ENCODE measurements around the gene MRM2.

The MRM2 gene

DNA sequence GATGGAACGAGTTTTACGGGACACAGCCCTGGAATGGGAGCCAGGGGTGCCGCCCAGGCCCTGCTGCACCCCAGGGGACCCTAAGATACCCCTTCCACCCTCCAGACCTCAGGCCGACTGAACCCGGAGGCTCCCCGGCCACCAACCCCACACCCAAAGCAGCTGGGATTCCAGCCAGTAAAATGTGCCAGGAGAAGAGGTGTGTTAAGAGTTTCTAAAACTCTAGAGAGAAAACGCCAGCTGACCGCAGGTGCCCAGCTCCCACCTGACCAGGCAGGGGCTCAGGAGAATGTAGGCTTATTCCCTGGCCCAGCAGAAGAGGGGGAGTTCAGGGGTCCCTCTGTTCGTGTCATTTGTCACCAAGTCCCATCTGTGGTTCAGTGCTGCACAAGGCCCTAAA lies 17.5 kb upstream of the MRM2 start:
- no peak for TF ChIP-seq JUND (IDR thresholded peaks at IDR 0.05; ENCODE audit: low read depth)
- in situ Hi-C loops (cut with HindIII; ENCODE audit: low pct_unique_long_range_greater_than_20kb, low sequenced_read_pairs), result no loop called here
- DNase-seq (ENCODE audit: low read depth in 1 of 2, low spot score in 1 of 2), result no peak

DNA sequence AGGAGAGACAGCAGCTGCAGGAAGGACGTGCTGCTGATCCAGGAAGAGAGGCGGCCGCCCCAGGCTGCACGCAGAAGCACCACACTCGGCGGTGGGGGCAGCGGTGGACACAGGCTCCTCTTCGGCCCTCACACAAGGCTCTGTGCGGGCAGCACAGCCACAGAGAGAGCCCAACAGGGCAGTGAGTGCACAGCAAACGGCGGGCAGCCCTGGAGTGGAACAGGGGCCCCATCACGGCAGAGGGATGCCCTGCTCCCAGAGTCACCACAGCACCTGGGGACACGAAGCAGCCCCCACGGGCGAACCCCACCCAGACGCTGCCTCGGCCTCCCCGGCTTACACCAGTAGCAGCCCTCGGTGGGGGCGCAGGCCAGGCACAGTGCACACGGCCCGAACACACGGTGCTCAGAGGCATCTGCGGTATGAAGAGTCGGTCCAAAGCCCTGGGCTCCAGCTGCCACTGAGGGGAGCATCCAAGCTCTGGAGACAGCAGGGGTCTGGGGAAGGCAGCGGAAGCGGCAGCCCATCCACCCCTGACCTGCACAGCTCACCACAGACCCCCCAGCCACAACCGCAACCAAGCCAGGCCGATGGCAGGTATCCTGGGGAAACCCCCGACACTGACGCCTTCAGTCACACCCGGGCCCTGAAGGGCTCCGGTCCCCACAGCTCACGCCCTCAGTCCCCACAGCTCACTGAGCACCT lies 16.8 kb upstream of the MRM2 start:
- in situ Hi-C loops (cut with HindIII; ENCODE audit: low pct_unique_long_range_greater_than_20kb, low sequenced_read_pairs), result no loop called here
- no peak for DNase-seq (ENCODE audit: low read depth in 1 of 2, low spot score in 1 of 2)
- no peak for TF ChIP-seq JUND (IDR thresholded peaks at IDR 0.05; ENCODE audit: low read depth)

DNA sequence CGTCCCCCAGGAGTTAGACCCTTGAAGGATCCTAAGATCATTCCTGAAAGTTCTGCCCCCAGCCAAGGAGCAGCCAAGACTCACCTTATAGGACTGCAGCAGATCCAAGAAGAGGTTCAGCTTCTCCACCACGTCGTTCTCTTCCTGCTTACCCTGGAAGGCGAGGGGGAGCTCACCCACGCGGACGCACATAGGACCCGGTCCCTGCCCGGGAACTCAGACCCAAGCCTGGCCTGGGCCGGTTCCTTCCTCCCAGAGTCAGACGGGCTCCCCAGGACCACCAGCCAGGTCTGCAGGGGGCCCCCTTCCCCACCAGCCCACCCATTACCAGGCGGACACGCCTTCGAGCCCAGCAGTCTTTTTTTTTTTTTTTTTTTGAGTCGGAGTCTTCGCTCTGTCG lies 15.6 kb upstream of the MRM2 start:
- TF ChIP-seq JUND (IDR thresholded peaks at IDR 0.05; ENCODE audit: low read depth), result no peak
- no peak for DNase-seq (ENCODE audit: low read depth in 1 of 2, low spot score in 1 of 2)
- in situ Hi-C loops (cut with HindIII; ENCODE audit: low pct_unique_long_range_greater_than_20kb, low sequenced_read_pairs), result no loop called here

DNA sequence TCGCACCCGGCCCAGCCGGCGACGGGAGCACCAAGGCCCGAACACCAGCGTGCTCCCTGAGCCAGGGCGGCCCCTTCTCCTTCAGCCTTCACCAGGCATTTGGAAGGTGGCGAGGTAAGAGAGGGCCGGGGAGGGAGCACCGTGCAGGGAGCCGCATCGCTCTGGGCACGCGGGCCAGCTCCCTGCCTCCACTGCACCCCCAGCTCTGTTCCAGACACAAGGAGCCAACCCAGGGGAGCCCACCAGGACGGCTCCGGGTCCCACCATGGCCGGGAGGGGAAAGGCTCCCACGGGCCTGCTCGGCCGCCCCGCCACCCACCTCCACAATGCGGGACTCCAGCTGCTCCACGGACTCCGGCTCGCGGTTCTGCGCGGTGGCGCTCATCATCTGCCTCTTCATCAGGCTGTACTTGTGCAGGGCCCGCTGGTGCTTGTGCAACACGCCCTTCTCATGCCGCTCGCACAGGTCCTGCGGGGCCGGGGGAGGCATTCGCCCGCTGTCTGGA lies 15.1 kb upstream of the MRM2 start:
- TF ChIP-seq JUND (IDR thresholded peaks at IDR 0.05; ENCODE audit: low read depth), result no peak
- no peak for DNase-seq (ENCODE audit: low read depth in 1 of 2, low spot score in 1 of 2)

DNA sequence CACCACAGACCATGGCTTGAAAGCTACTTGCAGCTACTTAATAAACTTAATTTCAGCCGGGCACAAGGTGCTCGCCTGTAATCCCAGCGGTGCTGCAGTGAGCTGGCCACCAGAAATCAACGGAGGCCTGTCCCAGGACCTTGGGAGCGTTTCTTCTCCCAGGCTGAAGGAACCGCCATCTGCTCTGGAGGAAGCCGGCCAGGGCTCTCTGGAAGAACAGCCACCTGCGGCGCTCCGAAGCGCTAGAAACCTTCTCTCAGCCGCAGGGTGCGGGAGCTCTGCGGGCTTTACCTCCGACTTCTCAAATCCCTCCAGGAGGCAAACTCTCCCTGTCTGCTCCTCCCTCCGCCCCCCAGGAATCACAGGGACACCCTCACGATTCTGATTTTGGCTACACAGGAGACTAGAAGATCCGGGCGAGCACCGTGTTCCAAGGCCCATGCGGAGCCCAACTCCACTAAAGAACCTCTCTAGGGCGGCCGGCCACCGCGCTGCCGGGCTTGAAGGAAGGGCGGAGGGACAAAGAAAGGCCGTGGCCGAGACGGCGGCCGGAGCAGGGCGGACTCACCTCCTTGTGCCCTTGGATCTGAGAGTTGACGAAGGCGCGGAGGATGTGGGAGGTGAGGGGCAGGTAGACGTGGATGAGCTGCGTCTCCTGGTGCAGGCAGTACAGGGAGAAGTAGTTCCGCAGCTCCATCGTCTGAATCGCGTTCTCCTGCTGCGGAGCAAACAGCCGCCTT lies 14.5 kb upstream of the MRM2 start:
- in situ Hi-C loops (cut with HindIII; ENCODE audit: low pct_unique_long_range_greater_than_20kb, low sequenced_read_pairs), result no loop called here
- no peak for DNase-seq (ENCODE audit: low read depth in 1 of 2, low spot score in 1 of 2)

More for the DNA sequence above, 15.1 kb upstream of the MRM2 start:
- in situ Hi-C loops (cut with HindIII; ENCODE audit: low pct_unique_long_range_greater_than_20kb, low sequenced_read_pairs), result no loop called here

DNA sequence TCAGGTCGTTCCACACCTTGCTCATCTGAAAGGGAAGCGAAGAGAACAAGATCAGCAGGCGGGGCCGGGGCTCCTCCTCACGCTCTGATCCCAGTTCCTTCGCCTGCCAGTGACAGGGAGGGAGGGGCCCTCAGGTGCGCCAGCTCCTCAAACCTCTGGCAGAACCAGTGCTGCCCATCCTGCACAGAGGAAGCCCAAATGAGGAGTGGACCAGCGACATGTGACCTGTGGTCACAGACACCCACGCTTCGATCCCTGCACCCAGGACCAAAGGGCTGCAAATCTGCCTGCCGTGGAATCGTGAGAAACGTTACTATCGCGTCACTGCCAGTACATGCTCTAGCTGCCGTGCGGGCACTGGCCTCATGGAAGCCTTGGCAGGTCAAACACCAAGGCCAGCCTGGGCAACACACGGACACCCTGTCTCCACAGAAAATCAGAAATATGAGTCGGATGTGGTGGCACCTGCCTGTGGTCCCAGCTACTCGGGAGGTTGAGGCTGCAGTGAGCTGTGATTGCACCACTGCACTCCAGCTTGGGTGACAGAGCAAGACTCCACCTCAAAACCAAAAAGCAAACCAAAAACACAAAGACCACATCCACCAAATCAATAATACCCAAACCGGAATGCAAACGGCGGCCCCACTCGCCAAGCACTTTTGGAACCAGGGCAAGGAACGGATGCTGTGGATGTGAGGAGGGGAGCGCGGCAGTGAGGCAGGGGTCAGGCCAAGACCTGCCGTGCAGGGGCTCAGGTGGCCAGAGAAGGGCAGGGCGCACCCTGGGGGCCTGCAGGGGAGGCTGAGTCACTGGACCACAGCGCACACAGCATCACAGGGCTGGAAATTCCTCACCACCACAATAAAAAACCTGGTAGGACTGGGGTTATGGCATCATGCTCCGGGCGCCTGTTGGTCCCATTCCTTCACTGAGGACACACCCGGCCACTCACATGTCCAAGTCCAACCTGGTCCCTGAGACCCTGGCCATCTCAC lies 13.4 kb upstream of the MRM2 start:
- DNase-seq (ENCODE audit: low read depth in 1 of 2, low spot score in 1 of 2), result no peak
- TF ChIP-seq JUND (IDR thresholded peaks at IDR 0.05; ENCODE audit: low read depth), result no peak
- in situ Hi-C loops (cut with HindIII; ENCODE audit: low pct_unique_long_range_greater_than_20kb, low sequenced_read_pairs), result no loop called here

More for the DNA sequence above, 14.5 kb upstream of the MRM2 start:
- no peak for TF ChIP-seq JUND (IDR thresholded peaks at IDR 0.05; ENCODE audit: low read depth)

DNA sequence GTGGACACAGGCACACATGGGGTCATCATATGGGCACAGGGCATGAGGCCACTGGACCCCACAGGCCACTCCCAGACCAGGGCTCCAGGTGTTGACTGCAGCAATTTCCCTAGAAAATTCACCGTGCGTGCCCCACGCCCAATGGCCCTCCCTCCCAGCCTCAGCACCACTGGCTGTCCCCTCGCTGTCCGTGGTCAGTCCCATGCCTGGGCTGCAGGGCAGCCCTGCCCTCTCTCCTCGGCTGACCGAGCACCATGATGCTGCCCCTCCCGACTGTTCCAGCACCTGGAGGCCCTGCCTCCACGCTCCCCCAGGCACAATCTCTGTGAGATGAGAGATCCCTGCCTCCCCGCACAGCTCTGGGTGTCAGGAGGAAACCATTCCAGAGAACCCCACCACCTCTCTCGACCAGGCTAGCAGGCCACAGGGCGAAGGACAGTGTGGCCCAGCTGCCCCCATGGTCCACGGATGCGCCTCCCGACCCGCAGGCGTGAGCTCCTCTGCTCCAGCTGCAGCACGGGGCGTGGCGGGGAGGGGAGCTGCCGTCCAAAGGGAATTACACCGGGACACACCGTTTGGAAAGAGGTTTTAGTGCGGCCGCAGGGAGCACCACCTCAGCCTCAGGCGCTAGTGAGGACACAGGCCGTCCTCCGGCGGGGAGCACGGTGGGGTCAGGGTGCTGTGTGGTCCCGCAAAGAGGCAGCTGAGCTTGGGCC lies 12.6 kb upstream of the MRM2 start:
- in situ Hi-C loops (cut with HindIII; ENCODE audit: low pct_unique_long_range_greater_than_20kb, low sequenced_read_pairs), result no loop called here
- TF ChIP-seq JUND (IDR thresholded peaks at IDR 0.05; ENCODE audit: low read depth), result no peak
- no peak for DNase-seq (ENCODE audit: low read depth in 1 of 2, low spot score in 1 of 2)

DNA sequence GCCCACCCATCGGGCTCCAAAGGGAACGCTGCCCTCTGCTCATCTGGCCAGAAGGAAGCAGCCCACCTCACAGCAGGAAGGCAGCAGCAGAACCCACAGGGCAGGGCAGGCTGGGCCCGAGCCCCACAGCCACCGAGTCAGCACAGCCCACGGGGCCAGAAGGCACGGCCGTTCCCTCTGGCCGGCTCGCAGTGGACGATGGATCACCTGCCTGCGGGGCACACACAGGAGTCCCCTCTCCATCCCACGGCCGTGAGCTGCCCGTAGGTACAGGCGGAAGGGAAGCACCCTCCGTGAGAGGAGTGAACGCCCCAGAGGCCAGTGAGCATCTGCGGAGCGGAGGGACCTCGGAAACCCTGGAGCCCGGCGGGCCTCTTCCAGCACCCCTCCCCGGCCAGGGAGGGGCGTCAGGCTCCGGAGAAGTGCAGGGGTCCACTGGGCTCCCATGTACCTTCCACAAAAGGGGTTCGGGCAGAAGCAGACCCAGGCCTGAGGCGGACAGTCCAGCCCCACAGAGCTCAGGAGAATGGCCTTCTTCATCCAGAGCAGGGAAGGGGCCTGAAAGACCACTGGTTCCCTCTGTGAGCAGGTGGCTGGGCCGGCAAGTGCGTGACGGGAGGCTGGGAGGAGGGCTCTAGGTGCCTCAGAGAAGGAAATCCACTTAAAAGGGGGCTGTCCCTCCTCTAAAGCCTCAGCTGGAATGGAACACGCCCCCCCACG lies 11.7 kb upstream of the MRM2 start:
- TF ChIP-seq JUND (IDR thresholded peaks at IDR 0.05; ENCODE audit: low read depth), result no peak
- in situ Hi-C loops (cut with HindIII; ENCODE audit: low pct_unique_long_range_greater_than_20kb, low sequenced_read_pairs), result no loop called here
- DNase-seq (ENCODE audit: low read depth in 1 of 2, low spot score in 1 of 2), result no peak

GRCh38 chr7:2253021-2253420 lies 11.0 kb upstream of the MRM2 start:
- in situ Hi-C loops (cut with HindIII; ENCODE audit: low pct_unique_long_range_greater_than_20kb, low sequenced_read_pairs), result no loop called here
- TF ChIP-seq JUND (IDR thresholded peaks at IDR 0.05; ENCODE audit: low read depth), result no peak
- no peak for DNase-seq (ENCODE audit: low read depth in 1 of 2, low spot score in 1 of 2)

DNA sequence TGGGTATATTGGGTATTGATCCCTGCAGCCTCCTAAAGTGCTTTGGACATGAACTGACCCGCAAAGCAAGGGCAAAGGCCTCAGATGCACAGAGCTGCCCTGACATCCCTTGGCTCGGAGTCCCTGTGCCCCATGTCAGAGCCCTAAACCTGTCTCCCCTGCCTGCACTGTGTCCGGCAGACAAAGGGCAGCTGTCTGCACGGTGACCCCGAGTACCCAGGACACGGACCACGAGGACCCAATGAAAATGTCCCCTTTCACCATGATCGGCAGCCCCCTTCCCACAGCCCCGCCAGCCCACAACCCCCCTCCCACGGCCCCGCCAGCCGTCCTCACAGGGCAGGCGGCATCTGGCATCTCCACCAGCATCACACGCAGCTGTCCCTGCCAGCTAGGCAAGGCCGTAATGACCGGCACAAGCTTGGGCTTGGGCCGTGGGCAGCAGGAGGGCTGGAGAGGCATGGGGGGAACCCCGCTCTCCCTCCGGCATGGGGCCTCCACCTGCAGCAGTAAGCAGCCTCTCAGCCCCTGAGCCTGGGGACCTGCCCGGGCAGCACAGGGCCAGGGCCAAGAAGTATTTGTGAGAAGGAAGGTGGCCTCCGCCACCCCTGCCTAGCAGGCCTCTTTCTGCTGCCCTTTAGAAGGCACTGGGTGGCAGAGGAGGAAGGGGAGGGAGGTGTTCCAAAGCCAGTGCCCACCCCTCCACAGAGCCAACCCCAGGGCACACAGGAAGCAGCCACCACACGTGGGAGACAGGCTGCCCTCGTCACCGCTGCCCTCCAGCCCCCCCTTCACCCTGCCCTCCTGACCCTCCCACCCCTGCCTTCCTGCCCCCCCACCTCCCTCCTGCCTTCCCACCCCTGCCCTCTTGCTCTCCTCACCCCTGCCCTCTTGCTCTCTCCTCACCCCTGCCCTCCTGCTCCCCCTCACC lies 10.1 kb upstream of the MRM2 start:
- no peak for TF ChIP-seq JUND (IDR thresholded peaks at IDR 0.05; ENCODE audit: low read depth)
- in situ Hi-C loops (cut with HindIII; ENCODE audit: low pct_unique_long_range_greater_than_20kb, low sequenced_read_pairs), result no loop called here
- no peak for DNase-seq (ENCODE audit: low read depth in 1 of 2, low spot score in 1 of 2)
